GM18526 (cell line): ENCODE results near the gene CDKN2C.

Source experiments
- POLR2A ChIP-seq: IDR thresholded peaks from 3 replicates; pipeline ENCODE4 v1.6.1; 2011; ENCODE audit not compliant: insufficient read length; ENCODE audit errors: extremely low read depth

CDKN2C gene

DNA sequence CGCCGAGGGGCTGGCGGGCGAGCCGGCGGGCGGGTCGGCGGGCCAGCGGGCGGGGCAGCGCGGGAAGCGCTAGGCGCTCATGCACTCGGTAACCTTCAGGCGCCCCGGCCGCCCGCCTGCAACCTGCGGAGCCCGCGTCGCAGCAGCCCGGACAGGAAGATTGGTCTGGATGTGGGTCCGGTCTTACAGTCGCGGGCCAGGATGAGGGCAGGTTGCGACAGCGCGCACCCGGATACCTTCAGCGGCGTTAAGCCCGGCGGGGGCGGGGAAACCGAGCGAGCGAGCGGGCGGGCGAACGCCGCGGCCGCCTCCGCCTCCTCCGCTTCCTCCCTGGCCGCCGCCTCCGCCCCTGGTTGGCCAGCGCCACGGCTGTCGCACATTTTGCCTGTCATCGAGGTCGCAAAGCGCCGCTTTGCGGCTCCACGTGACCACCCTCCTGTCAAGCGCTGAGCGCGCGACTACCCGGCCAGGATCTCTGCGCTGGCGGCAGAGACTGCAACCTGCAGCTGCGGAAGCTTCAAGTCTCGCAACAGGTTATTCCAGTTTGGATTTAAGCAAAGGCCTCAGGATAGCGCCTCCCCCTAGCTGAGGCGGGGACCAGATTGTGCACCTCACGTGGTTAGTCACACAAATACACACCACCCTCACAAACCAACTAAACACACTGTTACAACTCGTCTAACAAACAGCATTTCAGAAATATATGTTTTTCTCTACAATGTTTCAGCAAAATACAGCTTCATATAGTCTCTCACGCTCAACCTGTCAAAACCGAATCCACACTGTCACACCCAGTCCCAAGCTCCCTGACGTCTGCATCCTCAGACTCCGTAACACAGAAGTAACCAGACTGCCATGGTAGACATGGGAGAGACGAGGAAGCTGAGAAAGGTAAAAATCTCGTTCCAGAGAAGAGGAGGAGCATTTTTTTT, 9.9 kb upstream of the CDKN2C start, which contains the start of gene FAF1:
TSS of gene FAF1 (minus strand) at position 355 of the 932 bp plus-strand sequence. CDS start 456 bp downstream, outside the sequence.
- TF ChIP-seq POLR2A, result peak; percentile 97

DNA sequence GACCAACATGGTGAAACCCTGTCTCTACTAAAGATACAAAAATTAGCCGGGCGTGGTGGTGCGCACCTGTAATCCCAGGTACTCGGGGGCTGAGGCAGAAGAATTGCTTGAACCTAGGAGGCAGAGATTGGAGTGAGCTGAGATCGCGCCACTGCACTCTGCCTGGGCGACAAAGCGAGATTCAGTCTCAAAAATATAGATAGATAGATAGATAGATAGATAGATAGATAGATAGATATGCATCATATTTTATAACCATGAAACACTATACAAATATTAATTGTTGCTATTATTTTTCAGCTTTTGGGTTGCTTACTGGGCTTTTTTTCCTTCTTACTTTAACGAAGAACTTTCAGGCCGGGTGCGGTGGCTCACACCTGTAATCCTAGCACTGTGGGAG, 5.2 kb upstream of the CDKN2C start:
- no peak for TF ChIP-seq POLR2A

DNA sequence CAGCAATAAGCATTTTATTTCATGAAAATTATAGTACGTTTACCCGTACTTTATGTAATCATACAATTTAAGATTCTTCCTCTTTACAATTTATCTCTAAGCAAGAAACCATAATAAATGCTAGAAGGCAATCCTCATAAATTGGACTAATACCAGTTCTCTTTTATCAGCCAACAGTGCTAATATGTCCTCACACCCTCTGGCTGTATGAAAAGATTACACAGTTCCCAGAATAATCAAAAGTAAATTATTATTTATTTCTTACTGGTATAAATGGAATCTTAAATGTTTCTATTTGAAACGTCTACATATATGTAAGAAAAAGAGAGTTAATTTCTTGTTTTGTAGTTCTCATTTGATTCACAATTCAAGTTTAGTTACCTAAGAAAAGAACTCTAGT, 3.1 kb upstream of the CDKN2C start:
- TF ChIP-seq POLR2A, result no peak

DNA sequence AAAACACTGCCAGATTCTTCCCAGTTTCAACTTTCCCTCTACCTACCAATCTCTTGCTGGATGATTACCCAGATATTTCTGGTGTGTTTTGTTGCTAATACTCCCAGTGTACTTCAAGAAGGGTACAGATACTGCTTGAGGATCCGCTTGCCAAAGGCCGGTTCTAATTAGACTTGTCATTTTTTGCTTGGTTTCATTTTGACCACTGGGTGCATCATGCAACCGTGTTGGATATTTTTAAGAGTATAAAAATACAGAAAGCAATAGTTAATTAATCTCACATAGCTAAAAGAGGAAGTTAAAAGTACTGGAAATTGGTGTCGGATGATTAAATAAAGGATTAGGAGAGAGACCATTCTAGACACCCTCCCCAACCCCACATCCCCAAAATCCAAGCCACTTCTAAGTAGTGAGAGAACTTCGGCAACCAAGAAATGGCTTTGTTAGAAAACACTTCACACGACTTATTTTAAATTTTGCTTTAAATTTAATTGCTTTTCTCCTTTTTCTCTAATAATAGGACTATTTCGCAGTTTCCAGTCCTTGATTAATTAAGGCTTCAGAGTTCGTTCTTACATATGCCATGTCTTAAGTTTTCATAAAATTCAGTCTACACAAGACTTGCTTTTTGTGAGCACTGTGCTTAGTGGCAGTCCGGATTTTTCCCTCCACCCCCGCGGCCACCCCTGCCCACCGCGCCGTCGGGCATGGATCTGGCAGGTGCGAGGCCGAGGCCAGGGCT, 2.5 kb upstream of the CDKN2C start:
- no peak for TF ChIP-seq POLR2A

DNA sequence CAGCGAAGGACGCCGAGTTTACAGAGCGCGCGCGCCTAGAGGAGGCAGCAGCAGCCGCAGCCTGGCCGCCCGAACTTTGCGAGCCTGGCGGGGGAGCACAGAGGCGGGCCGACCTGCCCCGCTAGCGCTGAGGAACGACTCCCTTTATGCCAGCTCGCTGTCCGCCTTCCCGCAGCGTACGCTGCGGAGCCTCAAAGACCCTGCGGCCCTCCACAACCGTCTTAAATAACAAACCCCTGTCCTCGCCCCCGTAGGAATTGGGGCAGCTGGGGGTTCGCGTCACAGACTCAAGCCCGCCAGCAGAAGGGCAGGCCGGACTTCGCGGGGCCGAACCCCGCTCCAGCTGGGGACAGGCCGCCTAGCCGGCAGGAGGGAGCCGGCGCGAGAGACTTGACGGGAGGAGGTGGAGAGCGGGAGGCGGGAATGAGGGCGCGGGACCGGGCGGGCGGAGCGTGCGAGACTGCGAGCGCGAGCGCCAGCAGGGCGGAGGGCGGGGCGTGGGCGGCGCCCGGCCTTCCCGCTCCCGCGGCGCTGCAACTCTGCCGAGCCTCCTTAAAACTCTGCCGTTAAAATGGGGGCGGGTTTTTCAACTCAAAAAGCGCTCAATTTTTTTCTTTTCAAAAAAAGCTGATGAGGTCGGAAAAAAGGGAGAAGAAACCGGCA, 1.8 kb upstream of the CDKN2C start:
- TF ChIP-seq POLR2A, result peak; percentile 65

DNA sequence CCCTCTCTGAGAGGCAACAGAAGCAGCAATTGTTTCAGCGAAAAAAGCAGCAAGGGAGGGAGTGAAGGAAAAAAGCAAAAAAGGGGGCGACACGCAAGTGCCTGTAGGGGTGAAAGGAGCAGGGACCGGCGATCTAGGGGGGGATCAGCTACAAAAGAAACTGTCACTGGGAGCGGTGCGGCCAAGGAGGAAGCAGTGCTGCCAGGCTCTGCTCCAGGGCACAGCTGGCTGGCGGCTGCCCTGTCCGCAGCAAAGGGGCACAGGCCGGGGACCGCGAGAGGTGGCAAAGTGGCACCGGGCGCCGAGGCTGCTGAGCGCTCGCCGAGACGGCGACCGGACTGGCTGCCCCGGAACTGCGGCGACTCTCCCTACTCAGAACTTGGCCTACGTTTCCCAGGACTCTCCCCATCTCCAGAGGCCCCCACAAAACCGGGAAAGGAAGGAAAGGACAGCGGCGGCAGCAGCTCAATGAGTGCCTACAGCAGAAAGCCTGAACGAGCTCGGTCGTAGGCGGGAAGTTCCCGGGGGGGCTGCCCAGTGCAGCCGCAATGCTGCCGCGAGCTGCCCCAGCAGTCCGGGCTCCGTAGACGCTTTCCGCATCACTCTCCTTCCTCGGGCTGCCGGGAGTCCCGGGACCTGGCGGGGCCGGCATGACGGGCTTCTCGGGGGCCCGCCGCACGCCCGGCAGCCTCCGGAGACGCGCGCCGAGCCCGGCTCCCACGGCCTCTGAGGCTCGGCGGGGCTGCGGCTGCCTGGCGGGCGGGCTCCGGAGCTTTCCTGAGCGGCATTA, 1.0 kb upstream of the CDKN2C start:
- peak; percentile 53 for TF ChIP-seq POLR2A

DNA sequence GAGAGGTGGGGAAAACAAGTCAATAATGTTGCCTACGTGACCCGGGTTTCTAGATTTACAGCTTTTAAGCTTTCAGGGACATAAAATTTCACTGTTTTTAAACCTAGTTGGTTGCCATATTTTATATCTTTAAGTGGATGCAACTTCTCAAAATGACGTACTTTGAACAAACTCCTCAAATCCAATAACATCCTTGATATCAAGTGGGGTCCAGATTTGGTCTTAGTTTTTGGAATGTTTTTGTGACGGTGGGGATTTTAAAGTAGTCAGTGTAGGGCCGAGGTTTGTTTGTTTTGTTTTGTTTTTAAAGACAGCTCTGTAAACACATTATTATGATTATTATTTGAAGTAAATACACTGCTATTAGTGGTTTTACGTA, 453 bp downstream of the CDKN2C start:
- no peak for TF ChIP-seq POLR2A

DNA sequence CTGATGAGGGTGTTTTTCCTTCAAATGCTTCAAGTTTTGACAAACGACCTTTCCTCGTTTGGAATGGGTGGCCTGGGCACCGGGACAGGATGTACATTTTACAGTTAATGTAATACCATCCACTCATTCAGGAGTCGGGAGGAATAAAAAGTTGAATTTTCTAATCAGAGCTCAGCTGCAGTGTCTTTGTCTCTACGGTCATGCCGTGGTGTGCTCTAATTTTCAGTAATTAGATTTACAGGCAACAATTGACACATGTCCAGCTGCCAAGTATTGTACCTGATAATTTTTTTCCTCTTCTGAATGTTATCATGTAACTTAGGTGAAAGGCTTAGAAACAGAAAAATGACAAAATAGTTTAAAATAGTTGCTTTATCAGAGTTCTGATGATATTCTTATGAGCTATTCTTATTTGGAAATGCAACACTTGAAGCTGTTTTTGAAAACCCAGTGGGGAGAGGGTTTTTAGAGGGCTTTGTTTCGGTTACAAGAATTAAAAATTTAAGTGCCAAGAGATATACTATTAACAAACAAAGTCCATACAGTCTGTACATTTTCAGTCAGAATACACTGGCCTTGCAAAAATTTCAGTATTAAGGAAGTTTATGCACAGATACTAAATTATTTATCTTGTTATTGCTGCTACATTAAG, 1.0 kb downstream of the CDKN2C start:
- no peak for TF ChIP-seq POLR2A

DNA sequence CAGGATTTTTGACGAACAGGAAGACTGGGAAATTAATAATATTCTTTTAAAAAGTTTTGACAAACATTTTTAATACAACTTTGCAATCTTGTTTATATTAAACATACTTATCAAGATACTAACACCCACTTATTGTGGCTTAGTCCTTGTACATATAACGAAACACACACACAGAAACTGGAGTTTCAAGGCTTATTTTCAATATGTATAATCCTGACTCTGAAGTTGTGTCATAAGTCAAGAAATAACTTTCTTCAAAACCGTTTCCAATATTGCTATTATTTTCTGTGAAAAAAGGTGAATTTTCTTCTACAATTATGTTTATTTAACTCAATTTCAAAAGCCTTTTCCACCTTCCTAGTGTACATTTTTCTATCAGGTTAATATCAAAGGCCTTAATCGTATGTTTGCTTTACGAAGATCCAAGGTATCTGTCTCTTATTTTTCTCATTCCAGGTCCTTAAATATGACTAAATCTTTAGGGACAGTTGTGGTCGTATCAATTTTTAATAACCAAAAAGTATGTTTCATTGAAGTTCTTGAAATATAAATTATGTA, 1.8 kb downstream of the CDKN2C start:
- TF ChIP-seq POLR2A, result no peak

DNA sequence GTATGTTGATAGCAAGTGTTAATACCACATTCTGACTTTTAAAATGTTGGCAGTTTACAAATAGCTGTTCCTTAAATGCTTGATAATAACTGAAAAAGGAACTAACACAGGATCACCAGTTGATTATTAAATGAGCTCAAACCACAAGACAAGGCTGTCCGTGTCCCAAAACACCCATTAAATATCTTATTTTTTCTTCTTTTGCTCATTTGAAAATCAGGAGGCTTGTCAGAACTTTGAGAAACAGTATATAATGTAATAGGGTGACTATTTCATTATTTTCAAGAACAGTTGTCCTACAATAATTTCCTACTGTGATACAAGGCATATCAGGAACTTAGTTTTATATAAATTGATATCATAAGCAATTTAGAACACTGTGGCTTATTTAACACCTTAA, 2.7 kb downstream of the CDKN2C start:
- no peak for TF ChIP-seq POLR2A

DNA sequence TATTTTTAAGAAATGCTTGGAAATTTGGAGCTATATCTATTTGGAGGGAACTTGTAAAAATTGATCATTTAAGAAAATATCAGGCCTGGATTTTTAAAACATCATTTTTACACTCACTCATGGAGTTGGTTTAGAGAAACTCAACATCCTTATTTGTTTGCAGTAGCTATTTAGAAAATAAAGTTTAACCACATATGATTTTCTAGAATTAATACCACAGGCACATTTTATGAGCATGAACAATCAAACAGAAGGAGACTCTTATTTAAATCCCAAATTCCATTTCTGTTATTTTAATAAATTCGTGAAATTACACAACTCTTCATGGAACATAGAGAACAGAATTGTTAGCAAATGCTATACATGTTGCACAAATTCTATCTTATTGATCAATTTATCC, 3.2 kb downstream of the CDKN2C start:
- TF ChIP-seq POLR2A, result no peak

DNA sequence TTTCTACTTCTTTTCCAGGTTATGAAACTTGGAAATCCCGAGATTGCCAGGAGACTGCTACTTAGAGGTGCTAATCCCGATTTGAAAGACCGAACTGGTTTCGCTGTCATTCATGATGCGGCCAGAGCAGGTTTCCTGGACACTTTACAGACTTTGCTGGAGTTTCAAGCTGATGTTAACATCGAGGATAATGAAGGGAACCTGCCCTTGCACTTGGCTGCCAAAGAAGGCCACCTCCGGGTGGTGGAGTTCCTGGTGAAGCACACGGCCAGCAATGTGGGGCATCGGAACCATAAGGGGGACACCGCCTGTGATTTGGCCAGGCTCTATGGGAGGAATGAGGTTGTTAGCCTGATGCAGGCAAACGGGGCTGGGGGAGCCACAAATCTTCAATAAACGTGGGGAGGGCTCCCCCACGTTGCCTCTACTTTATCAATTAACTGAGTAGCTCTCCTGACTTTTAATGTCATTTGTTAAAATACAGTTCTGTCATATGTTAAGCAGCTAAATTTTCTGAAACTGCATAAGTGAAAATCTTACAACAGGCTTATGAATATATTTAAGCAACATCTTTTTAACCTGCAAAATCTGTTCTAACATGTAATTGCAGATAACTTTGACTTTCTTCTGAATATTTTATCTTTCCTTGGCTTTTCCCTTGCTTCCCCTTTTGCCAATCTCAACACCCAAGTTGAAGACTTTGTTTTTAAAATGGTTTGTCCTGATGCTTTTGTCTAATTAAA, 4.0 kb downstream of the CDKN2C start:
- TF ChIP-seq POLR2A, result no peak

DNA sequence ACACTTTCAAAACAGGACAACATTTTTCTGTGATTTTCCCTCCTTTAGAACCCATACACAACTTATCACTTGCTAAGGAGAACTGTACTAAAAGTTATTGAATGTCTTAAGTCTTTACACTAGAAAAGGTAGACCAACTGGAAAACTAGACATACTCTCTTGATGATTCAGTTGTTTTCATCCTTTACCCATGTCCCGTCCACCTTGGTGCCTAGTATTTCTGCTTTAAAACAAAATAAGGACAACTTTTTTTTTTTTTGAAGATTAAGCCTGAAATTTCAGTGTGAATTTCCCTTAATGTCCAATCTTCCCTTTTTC, 4.5 kb downstream of the CDKN2C start:
- no peak for TF ChIP-seq POLR2A

DNA sequence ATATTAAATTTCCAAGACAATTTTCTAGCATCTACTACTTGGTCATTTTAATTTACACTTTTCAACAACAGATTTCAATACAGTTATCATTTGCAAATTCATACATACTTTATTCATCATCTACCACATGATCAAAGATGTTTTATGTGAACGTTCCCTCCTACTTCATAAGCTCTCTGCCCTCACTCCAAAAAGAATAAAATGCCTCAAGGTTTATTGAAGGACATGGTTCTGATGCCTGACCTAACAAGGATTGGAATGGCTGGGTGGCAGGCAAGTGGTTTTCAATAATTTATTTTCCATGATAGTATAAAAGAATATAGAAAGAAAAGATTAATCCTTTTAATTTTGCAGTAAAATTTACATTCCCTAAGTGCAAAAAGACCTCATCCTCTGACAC, 5.4 kb downstream of the CDKN2C start:
- TF ChIP-seq POLR2A, result no peak
